Measurements from ENCODE around the gene RARRES2. TPM values are rescaled to one million over a fixed set of nuclear protein-coding genes. Genes with fewer than 3 reads are reported as not detected.

Gene RARRES2
- polyA plus RNA-seq, 3 donors from 2014 or later, result not detected

Other genes with a start within 250 kb of the RARRES2 start
- 10 to 100 TPM; 19.4 to 26.6 (median 20.6) TPM for gene LRRC61, start 18.3 kb downstream of the RARRES2 start, polyA plus RNA-seq
- 1 to 10 TPM; 3.6 to 8.8 (median 6.5) TPM for gene ACTR3C, start 18.1 kb downstream of the RARRES2 start, polyA plus RNA-seq
- gene REPIN1, start 27.2 kb upstream of the RARRES2 start, polyA plus RNA-seq, result 10 to 100 TPM; 40.6 to 86.0 (median 43.2) TPM
- 1 to 10 TPM; 3.3 to 5.5 (median 5.5) TPM for gene ZNF775, start 37.7 kb upstream of the RARRES2 start, polyA plus RNA-seq
- 10 to 100 TPM in 1 of 3 donors, 1 to 10 TPM in 2; 2.6 to 25.1 (median 5.0) TPM for gene GIMAP8, start 109.0 kb upstream of the RARRES2 start, polyA plus RNA-seq
- gene GIMAP7, start 173.2 kb upstream of the RARRES2 start, polyA plus RNA-seq, result 100 to 1,000 TPM; 285 to 709 (median 555) TPM
- gene GIMAP4, start 225.8 kb upstream of the RARRES2 start, polyA plus RNA-seq, result 100 to 1,000 TPM; 158 to 420 (median 392) TPM